HuH-7.5 (cell line): ENCODE measurements around the gene ZNF497.
A peak's percentile ranks its signal among the peaks of the same experiment; 100 is the strongest.
"Not testable (repeated sequence)": the region's sequence is repeated elsewhere in the genome, so short reads cannot be mapped to it uniquely, and the experiment has no call there.

Experiments used
- DNase-seq: peaks from one replicate; pipeline ENCODE4 v3.0.0; 2011; ENCODE audit warnings: low spot score

ZNF497 gene

GRCh38 chr19:58348080-58348479 lies 14.5 kb downstream of the ZNF497 start:
- not testable (repeated sequence) for DNase-seq

GRCh38 chr19:58346961-58347929 lies 15.3 kb downstream of the ZNF497 start:
- no peak for DNase-seq

GRCh38 chr19:58345558-58345957 lies 17.0 kb downstream of the ZNF497 start:
- DNase-seq, result no peak

- DNase-seq, result no peak
Measured at GRCh38 chr19:58338825-58339558, 23.6 kb downstream of the ZNF497 start.

- no peak for DNase-seq
Measured at GRCh38 chr19:58338336-58338735, 24.2 kb downstream of the ZNF497 start.

GRCh38 chr19:58336820-58337219 lies 25.7 kb downstream of the ZNF497 start:
- DNase-seq, result no peak

- no peak for DNase-seq
Measured at GRCh38 chr19:58336216-58336615, 26.3 kb downstream of the ZNF497 start.

GRCh38 chr19:58335630-58336029 lies 26.9 kb downstream of the ZNF497 start:
- no peak for DNase-seq

- no peak for DNase-seq
Measured at GRCh38 chr19:58334691-58335249, 27.8 kb downstream of the ZNF497 start.

- DNase-seq, result no peak
Measured at GRCh38 chr19:58332697-58333096, 29.9 kb downstream of the ZNF497 start.

GRCh38 chr19:58330458-58330857 lies 32.1 kb downstream of the ZNF497 start:
- DNase-seq, result no peak

- DNase-seq, result no peak
Measured at GRCh38 chr19:58328999-58329398, 33.6 kb downstream of the ZNF497 start.

- DNase-seq, result peak; percentile 95
Measured at GRCh38 chr19:58326914-58327726, 35.4 kb downstream of the ZNF497 start, which contains the start of gene ZSCAN22. Gene ZSCAN22 (plus strand): TSS chr19:58326994. CDS start chr19:58334803, 7,809 bp downstream.

- DNase-seq, result no peak
Measured at GRCh38 chr19:58326501-58326913, 36.0 kb downstream of the ZNF497 start.

GRCh38 chr19:58325311-58326022 lies 37.1 kb downstream of the ZNF497 start:
- DNase-seq, result no peak

- DNase-seq, result no peak
Measured at GRCh38 chr19:58319241-58319640, 43.3 kb downstream of the ZNF497 start.

GRCh38 chr19:58318297-58318696 lies 44.3 kb downstream of the ZNF497 start:
- DNase-seq, result no peak

GRCh38 chr19:58317476-58318072 lies 45.0 kb downstream of the ZNF497 start:
- no peak for DNase-seq

GRCh38 chr19:58315580-58315979 lies 47.0 kb downstream of the ZNF497 start:
- no peak for DNase-seq

GRCh38 chr19:58311345-58311865 lies 51.1 kb downstream of the ZNF497 start:
- no peak for DNase-seq
